HG03159 (cell line): ENCODE data around the gene THSD8.

Experiments
- ATAC-seq: cut with Tn5 transposase; IDR thresholded peaks from one replicate; pipeline ENCODE4 v1.9.1; 2021; ENCODE audit warnings: mild to moderate bottlenecking, moderate library complexity; ENCODE audit not compliant: unreplicated experiment

Gene THSD8

DNA sequence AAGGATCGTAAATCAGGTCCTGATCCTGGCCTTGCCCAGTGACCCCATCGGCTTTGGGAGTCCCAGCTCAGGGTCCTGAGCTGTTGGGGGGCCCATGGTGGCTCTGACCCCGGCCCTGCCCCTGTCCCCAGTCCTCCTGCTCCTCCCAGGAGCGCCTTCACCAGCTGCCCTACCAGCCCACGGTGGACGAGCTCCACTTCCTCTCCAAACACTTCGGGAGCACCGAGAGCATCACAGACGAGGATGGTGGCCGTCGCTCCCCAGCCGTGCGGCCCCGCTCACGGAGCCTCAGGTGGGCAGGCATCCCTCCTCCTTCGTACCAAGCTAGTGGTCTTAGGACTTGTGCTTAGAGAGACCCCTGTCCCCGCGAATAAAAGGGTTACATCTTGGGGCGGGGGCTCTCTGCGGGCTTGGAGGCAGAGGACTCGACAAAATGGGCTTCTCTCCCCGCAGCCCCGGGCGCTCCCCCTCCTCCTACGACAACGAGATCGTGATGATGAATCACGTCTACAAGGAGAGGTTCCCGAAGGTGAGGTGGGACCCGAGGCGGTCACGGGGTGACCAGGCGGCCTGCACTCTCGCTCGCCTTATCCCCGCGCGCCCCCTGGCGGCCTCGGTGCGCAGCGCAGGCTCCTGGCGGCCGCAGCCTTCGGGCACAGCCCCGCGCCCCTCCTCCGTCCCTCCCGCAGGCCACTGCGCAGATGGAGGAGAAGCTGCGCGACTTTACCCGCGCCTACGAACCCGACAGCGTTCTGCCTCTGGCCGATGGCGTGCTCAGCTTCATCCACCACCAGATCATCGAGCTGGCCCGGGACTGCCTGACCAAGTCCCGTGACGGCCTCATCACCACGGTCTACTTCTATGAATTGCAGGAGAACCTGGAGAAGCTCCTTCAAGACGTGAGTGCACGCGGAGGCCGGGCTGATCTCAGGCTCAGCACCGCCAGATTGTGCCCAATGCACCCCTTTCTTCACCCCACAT lies 45.6 kb downstream of the THSD8 start:
- ATAC-seq = no peak
